HL-60/S4 treated with phorbol 12-myristate 13-acetate at 8.2 ng/mL for 4 days and 3 days (cell line): ENCODE measurements around the gene TECPR1.
"Not testable (repeated sequence)": the region's sequence is repeated elsewhere in the genome, so short reads cannot be mapped to it uniquely, and the experiment has no call there.

Experiments
- in situ Hi-C: fragments of 300-500 bp; cut with MboI; formaldehyde crosslinking; loops from 2 replicates; pipeline ENCODE4 v1.15.0; 2022; ENCODE audit warnings: low sequenced_read_pairs

TECPR1 gene

DNA sequence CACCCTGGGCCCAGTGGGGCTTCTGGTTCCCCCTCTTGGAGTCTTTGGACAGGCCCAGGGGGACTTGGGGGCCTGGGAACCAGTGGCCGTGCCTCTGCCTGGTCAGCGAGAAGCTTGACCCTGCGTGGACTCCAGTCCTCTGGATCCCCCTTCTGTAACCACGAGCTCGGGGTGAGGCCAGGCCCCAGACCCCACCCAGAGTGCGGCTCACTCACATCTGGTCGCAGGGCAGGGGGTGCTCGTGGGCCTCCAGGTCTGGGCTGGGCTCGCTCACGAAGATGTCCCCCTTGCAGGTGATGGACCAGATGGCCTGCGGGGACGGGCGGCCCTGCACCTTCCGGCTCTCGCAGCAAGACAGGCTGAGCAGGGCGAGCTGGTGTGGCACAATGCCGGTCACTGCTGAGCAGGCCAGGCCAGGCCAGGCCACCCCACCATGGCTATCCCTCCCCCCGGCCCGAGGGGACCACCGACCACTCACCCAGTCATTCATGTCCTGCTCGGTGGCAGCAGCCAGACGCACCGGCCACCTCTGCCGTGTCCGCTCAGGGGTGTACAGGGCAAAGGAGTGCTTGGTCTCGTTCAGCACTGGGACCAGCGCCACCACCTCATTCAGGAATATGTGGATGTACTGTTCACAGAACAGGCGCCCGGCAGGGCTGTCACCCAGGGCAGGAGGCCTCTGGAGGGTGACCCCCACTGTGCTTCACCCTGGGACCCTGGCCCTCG, 21.1 kb downstream of the TECPR1 start:
- in situ Hi-C loops: no loop called here

DNA sequence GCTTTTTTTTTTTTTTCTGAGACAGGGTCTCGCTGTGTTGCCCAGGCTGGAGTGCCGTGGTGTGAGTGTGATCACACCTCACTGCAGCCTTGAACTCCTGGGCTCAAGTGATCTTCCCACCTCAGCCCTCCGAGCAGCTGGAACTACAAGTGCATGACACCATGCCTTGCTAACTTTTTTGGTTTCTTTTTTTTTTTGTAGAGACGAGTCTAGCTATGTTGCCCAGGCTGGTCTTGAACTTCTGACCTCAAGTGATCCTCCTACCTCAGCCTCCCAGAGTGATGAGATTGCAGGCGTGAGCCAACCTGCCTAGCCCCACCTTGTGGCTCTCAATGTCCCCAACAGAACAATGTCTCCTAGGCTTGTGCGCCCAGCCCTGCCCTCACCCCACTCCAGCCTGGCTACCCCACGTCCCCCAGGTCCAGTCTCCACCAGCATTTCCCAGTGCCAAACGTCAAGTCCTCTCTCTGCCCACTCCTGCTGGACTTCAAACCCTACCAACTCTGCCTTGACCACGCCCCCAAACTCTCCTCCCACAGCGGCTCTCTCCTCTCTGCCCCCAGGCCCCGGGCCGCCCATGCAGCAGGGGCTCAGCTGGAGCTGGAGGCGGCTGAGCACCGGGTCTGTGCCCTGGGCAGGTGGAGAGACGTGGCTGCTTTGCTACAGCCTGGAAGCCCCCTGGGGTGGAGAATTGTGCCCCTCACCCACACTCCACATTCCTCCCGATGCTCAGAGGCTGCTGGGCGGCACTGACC, 21.9 kb downstream of the TECPR1 start:
- in situ Hi-C loops: no loop called here

DNA sequence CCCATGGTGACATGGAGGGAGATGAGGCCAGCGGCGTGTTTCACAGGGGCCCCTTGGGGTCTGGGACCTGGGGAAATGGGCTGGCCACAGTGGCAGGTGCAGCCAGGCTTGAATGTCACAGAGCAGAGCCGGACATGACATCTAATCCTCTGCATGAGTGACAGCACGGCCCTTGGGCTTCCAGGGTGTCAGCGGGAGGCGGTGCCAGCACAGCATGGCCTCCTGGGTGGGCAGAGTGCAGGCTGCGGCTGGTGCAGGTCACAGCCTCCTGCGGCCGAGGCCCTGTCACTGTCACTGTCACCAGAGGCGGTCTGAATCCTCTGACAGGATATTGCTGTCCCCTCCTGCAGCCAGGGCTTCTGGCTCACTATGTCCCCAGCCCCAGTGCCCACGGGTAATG, 22.6 kb downstream of the TECPR1 start:
- in situ Hi-C loops: no loop called here

DNA sequence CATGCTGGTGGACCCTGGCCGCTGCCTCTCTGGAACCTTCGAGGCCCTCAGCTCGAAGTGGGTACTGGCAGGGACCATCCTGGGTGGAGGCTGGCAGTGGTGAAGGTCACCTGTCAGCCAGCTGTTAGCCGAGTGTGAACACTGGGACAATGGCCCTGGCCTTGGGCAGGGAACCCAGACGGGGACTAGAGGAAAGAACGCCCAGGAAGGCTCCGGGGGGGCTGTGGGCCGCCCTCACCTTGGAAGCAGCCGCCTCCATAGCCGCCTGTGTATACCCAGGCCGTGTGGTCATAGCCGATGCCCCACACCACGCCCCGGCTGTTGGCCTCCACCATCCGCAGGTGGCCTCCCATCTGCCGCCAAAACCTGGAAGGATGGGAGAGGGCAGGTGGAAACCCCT, 23.2 kb downstream of the TECPR1 start:
- in situ Hi-C loops: no loop called here

DNA sequence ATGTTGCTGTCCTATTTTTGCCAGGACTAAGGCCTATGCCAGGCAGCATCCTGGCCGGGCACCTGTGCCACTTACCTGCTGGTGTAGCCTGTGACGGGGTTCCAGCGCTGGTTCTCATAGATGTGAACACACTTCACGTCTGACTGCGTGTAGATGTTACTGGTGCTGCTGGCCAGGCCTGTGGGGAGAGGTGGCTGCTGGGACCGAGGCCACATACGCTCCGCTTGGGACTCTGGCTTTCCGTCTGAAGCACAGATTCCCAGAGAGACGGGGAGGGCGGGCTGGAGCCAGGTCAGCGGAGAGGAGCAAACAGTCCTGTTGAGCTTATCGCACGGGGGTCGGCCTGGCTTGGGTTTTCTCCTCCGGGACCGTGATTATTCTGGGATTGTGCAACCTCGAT, 24.1 kb downstream of the TECPR1 start:
- in situ Hi-C loops: no loop called here

DNA sequence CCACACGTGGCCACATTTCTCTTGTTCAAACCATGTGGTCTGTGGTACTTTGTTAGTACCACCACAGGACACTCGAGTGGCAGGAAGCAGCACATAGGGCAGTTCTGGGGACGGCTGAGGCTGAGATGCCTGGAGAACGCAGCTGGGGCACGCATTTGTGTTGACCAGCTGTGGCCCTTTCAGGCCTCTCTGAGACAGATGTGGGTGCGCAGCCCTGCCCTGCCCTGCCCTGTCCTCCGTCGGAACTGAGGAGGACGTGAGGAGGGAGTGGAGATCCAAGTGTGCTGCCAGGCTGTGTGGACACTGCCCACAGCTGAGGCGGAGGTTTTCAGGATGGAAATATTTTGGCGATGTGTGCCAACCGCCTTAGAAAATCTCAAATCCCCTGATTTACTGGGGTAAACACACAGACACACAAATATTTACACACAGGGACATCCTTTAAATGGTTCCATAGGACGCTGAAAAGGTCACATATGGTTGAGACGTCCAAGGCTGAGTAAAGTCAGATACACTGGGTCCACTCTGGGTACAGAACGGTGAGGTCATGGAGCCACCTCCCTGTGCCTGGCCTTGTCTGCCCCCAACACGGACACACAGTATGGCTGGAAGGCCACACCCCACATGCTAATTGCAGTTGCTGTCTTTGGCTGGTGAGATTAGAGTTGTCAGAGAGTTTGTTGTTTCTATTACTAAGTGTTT, 26.0 kb downstream of the TECPR1 start:
- in situ Hi-C loops: no loop called here

DNA sequence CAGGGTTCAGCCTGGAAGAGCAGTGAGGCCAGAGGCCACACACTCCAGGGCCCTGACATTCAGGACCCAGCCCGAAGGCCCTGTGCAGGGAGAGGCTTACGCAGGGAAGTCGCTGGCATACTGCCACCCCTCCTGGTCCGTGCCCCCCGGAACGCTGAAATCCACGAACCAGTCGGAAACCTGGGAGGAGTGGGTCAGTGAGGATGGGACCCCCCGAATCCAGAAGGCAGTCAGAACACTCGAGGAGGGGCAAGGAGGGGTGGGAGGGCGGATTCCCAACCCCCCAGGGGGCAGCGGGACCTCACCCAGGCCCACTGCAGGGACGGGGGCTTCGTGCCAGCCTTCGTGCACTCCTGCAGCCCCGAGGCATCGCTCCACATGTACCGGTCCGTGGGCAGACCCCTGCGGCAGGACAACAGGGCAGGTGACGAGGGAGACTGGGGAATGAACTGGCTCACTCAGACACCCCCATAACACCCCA, 27.3 kb downstream of the TECPR1 start:
- in situ Hi-C loops: no loop called here

DNA sequence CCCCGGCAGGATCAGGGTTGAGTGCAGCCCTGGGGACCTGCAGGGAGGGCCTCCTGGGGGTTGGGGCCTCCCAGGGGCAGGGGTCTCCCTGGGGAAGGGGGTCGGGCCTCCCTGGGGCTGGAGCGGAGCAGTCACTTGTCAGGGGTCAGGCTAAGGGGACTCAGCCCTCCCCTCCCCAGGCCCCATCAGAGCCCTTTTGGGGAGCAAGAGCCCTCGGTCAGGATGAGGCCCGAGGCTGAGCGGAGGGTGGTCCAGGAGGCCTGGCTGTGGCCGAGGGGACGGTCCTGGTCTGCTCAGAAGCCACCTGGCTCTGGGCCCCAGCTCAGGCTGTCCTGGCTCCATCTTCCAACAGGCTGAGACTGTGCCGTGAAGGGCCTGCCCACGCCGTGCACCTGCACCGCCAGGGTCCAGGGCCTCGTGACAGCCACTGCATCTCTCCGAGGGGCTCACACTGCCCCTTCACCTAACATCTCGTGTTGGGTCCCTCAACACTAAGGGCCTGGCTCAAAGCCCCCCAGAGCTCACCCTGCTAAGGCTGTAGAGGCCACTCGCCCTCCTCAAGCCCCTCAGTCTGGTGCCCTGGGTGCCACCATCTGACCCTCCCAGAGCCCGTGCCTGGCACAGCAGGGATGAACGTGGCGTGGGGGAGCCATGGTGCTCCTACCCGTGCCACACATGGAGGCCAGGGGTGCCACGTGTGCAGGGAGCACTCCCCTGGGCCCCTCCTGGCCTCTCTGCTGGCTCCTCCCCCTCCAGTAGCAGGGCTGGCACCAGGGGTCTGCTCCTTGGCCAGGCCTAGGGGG, 27.9 kb downstream of the TECPR1 start:
- in situ Hi-C loops: no loop called here

DNA sequence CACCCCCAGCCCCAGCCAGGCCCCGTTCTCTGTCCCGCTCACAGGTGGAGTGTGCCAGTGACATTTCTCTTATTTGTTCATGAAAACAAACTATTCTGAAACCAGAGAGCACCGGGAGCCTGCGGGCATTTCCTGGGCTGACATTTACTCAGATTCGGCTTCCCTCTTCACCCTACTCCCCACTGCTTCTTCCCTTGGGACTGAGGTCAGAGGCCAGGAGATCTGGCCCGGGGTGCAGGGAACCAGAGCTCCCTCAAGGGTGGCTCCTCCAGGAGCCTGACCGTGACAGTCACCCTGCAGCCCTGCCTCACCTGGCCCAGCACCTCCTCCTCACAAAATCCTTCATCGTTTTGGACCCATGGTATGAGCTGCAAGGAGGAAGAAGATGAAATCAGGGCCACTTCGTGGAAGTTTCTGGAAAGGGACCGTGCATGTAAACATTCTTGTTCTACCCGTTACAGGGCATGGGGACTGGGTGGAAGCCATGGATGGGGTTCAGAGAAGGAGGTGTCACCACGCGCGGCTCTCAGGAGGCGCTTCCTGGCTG, 28.6 kb downstream of the TECPR1 start:
- in situ Hi-C loops: no loop called here

DNA sequence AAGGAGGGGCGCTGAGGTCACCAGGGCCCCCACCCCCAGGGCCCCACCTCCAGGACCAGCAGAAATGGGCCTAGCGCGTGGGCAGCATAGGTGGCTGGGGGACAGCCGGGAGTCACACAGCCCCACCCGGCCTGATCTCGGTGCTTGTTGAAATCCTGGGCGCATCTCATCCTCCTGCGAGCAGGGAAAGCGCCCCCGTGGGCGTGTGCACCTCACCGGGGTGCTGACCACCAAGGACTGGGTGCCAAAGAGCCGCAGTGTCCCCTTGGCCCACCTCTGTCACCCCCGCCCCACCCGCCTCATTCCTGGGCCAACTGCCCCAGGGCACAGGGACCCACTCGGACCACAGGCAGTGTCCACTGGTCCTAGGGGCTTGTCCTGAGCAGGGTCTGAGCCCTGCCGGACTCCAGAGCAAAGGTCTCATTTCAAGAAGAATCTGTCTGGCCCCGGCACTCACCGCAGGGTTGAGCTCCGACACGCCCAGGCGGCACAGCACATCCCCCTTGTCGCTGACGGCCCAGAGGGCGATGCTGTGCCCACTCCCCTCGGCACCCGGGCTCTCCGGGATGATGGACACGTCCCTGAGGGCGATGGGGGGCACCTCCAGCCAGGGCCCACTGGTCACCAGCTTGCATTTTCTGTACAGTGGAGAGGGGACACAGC, 29.4 kb downstream of the TECPR1 start:
- in situ Hi-C loops: no loop called here

DNA sequence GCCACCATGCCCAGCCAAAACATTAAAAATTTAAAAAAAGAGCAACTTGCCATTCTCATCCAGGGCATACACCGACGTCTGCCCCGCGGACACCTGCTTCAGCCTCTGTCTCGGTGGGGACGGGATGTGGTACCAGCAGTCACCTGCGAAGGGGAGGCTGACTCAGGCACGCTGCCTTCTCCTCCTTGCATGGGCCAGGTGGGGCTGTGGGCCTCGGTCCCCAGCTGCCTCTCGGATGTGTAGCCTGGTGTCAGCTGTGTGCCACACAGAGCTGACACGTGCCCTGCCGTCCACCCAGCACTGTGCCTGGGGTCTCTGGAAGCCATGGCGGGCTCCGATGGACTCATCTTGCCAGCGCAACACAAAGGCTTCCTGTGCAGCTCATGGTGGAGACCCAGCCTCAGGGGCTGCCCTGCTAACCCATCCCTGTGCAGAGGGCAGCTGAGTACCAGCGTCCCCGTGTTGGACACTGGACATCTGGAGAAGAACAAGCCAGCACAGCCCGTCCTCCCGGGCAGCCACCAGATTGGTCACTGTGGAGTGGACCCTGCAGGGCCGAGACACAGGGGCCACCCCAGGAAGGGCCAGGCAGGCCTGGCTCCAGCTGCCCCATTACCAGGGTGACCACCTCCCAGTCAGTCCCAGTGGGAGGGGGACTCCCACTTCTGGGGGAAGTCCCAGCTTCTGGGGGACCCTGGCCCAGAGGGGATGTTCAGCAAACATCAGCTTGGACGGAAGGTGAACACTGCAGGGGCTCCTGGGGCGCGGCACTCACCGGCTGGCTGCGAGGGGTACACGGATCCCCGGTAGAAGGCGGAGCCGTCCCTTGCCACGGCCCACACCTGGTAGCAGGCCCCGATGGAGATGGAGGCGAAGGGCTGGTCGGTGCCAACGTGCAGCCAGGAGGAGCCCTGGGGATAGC, 30.2 kb downstream of the TECPR1 start:
- in situ Hi-C loops: no loop called here

DNA sequence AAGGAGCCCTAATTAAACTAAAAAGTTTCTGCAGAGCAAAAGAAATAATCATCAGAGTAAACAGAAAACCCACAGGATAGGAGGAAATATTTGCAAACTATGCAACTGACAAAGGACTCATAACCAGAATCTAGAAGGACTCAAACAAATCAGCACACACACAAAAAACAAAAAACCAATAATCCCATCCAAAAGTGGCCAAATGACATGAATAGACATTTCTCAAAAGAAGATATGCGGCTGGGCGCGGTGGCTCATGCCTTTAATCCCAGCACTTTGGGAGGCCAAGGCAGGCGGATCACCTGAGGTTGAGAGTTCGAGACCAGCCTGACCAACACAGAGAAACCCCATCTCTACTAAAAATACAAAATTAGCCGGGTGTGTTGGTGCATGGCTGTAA, 32.6 kb downstream of the TECPR1 start:
- in situ Hi-C loops: not testable (repeated sequence)

DNA sequence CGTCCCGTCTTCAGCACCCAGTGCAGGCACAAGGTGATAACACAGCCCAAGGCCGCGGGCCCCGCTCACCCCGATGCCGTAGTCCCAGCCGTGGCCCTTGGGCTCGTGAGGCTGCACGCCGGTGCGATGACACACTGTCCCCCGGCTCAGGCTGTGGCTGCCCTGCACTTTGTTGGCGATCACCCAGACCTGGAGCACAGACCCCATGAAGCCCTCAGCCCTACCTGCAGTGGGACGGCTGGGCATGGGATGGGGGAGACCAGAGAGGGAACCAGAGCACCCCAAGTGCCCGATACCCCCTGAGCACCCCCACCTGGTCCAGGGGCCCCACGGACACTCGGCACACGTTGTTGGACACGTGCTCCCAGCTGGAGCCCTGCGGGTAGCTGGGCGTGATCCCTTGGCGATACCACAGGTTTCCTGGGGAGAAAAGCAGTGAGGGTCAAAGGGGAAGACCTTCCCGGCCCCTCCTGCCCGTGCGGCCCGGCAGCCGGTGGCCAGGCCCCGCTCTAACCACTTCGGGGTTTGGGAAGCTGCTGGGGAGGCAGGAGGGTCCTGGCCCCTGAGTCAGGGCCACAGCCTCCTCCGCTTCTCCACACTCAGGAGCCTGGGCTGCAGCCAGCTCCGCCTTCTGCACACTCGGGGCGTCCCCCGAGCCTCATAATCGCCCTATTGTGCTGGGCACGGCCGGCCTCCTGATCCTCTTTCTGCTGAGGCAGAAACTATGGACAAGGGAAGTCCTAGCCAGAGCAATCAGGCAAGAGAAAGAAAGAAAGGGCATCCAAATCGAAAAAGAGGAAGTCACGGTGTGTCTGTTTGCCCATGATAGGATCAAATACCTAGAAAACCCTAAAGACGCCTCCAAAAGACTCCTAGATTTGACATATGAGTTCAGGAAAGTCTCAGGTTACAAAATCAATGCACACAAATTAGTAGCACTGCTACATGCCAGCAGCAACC, 34.1 kb downstream of the TECPR1 start:
- in situ Hi-C loops: no loop called here

DNA sequence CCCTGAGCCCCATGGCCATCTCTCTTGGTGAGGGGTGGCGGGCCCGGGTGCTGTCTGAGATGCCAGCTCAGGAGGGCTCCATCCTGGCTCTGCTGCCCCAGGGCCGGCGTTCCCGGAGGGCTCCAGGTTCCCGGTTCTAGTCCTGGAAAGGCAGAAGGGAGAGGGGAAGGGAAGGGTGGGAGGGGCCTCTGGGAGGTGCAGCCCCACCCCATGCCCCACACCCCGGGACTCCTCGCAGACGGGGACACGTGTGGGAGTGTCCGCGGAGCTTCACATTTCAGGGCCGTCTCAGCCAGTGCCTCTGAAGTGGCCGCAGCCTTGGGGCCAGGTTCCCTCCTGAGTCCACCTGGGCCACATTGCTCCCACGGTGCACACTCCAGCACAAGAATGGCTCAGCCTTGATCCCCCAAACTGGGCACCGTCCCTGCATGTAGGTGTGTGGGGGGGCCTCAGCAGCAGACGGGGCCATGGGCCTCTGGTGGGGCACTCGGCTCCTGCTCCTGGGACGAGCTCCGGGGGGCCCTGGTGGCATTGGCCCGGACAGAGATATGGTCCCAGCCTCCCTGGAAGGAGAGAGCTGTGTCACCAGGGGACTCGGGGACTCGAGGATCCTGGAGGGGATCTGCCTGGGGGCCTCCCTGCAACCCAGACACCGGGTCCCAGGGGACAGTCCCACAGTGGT, 35.0 kb downstream of the TECPR1 start:
- in situ Hi-C loops: no loop called here

DNA sequence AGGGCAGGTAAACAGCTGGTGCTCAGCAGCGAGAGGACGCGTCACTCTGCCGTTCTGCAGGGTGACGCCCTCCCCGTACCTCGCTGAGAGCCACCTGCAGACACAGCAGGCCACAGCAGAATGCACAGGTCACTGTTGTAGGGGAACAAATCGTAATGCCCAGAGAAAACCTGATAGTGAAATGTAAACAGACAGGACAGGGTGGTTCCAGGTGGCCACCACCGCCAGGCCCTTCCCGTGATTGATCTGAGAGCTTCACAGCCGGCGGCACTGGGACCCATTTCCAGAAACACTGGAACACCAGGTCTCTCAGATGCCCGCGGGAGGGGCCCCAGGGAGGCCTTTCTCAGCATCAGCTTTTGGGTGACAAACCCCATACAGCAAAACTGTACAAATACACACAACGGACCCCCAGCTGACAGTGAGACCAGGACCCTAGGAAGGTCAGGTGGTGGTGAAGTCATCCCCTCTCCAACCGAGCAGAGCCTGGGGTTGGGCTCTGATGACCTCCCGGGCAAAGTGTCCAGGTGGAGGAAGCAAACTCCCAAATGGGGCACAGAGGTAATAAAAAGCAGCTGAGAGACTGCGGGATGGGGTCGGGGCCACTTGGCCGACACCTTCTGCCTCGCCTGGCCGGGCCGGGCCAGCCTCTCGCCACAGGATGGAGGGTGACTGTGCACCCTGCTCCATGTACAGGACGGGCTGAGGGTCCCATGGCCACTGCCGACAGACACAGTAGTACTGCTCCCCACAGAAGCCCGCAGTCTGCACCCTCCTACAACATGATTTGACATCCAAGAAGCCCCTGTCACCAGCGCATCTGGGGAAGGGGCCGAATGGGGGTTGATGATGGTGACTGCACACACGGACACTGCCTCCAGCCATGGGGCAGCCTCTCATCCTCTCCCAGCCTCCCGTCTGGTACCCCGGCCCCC, 36.2 kb downstream of the TECPR1 start:
- in situ Hi-C loops: no loop called here

DNA sequence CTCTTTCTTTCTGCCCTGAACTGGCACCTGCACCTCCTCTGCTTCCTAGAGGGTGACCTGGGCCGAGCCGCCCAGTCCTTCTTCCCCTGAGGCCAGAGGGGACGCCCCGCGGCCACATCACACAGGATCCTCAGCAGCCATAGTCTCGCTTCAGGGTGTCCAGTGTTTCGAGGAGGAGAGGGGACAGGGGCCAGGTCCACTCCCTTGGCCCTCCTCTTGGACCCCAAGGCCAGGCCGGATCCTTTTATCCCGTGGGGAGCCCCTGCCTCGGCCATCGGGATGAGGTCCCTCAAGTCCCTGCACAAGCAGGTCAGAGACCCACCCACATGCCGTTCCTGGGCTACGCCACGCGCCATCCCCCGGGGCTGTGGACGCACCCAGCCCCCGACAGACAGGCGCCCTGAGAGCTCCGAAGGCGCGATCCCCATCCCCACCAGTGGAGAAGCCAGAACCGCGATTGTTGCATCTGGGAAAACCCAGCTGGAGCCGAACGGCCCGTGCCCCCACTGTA, 37.2 kb downstream of the TECPR1 start:
- in situ Hi-C loops: no loop called here
